ENCODE measurements around the gene B4GALT1.
A peak's percentile ranks its signal among the peaks of the same experiment; 100 is the strongest.

The B4GALT1 gene

GRCh38 chr9:33151601-33152000 lies 15.5 kb downstream of the B4GALT1 start:
- Histone ChIP-seq H3K27me3 (no peaks in the 10 kb centered on the region), H3K4me2 (peak overlapping the region; percentile 65 to 92 (median 80)), H3K9me3 (replicated peaks in 1 of 11) (peaks cover 0 to 28% (median 0%) of the 10 kb centered on the region in 11 experiments; a peak in 7 of 22 replicates), H3K4me3 (peak overlapping the region in 1 of 10 experiments; percentile 18; a peak in 1 of 20 replicates), H3K4me1 (peaks cover 63 to 95% (median 73%) of the 10 kb centered on the region in 10 experiments), H4K20me1 (peaks cover 0 to 83% (median 5%) of the 10 kb centered on the region in 11 experiments; a peak in 11 of 22 replicates), H3K27ac (peak overlapping the region; percentile 40 to 64 (median 52); a peak in 19 of 22 replicates), H3K36me3 (peaks cover 0 to 28% (median 8%) of the 10 kb centered on the region in 11 experiments; a peak in 10 of 22 replicates), H3K9ac (peak overlapping the region in 9 of 11 experiments; percentile 8 to 49 (median 32); a peak in 12 of 22 replicates)
- no peak for TF ChIP-seq Cebpa-rat (IDR thresholded peaks at IDR 0.05)

GRCh38 chr9:33151007-33151557 lies 16.1 kb downstream of the B4GALT1 start:
- no peak for TF ChIP-seq Cebpa-rat (IDR thresholded peaks at IDR 0.05)
- H3K9me3 ChIP-seq (replicated peaks in 1 of 11): peaks cover 0 to 28% (median 0%) of the 10 kb centered on the region in 11 experiments; a peak in 7 of 22 replicates
- H3K4me2 ChIP-seq: peak overlapping the region; percentile 65 to 92 (median 80)
- peak overlapping the region in 9 of 11 experiments; percentile 8 to 49 (median 32); a peak in 13 of 22 replicates for H3K9ac ChIP-seq
- no peaks in the 10 kb centered on the region for H3K27me3 ChIP-seq
- H3K27ac ChIP-seq: peak overlapping the region; percentile 40 to 64 (median 52); a peak in 19 of 22 replicates
- H3K4me3 ChIP-seq: peak overlapping the region in 1 of 10 experiments; percentile 18; a peak in 1 of 20 replicates
- peaks cover 64 to 95% (median 73%) of the 10 kb centered on the region in 10 experiments for H3K4me1 ChIP-seq
- H4K20me1 ChIP-seq: peaks cover 0 to 88% (median 5%) of the 10 kb centered on the region in 11 experiments; a peak in 11 of 22 replicates
- peaks cover 4 to 31% (median 11%) of the 10 kb centered on the region in 11 experiments; a peak in 13 of 22 replicates for H3K36me3 ChIP-seq

- H3K4me2 ChIP-seq: peak overlapping the region in 5 of 11 experiments; percentile 17 to 83 (median 56); a peak in 10 of 22 replicates
- TF ChIP-seq Cebpa-rat (IDR thresholded peaks at IDR 0.05): no peak
These were observed 18.6 kb downstream of the B4GALT1 start for GRCh38 chr9:33148367-33149014.

GRCh38 chr9:33147416-33148169 lies 19.5 kb downstream of the B4GALT1 start:
- Histone ChIP-seq H3K4me3 (no peak overlapping the region), H4K20me1 (peaks cover 0 to 100% (median 5%) of the 10 kb centered on the region in 11 experiments; a peak in 11 of 22 replicates), H3K9me3 (replicated peaks in 1 of 11) (peaks cover 0 to 2% (median 0%) of the 10 kb centered on the region in 11 experiments; a peak in 2 of 22 replicates), H3K27ac (no peak overlapping the region), H3K4me2 (peak overlapping the region in 6 of 11 experiments; percentile 1 to 83 (median 38); a peak in 6 of 22 replicates), H3K27me3 (no peaks in the 10 kb centered on the region), H3K36me3 (peaks cover 4 to 27% (median 10%) of the 10 kb centered on the region in 11 experiments; a peak in 11 of 22 replicates), H3K9ac (no peak overlapping the region), H3K4me1 (peaks cover 66 to 98% (median 77%) of the 10 kb centered on the region in 10 experiments)
- no peak for TF ChIP-seq Cebpa-rat (IDR thresholded peaks at IDR 0.05)

More at GRCh38 chr9:33148367-33149014, 18.6 kb downstream of the B4GALT1 start:
- Histone ChIP-seq H3K9me3 (replicated peaks in 1 of 11) (peaks cover 0 to 10% (median 0%) of the 10 kb centered on the region in 11 experiments; a peak in 3 of 22 replicates), H3K4me1 (peaks cover 66 to 98% (median 77%) of the 10 kb centered on the region in 10 experiments), H3K9ac (no peak overlapping the region), H3K27ac (no peak overlapping the region), H3K36me3 (peaks cover 4 to 27% (median 10%) of the 10 kb centered on the region in 11 experiments; a peak in 11 of 22 replicates), H3K27me3 (no peaks in the 10 kb centered on the region), H4K20me1 (peaks cover 0 to 100% (median 5%) of the 10 kb centered on the region in 11 experiments; a peak in 11 of 22 replicates), H3K4me3 (no peak overlapping the region)

- peak overlapping the region in 3 of 11 experiments; percentile 36 to 96 (median 93); a peak in 4 of 22 replicates for H3K27ac ChIP-seq
- peaks cover 4 to 35% (median 10%) of the 10 kb centered on the region in 11 experiments; a peak in 12 of 22 replicates for H3K36me3 ChIP-seq
- H3K27me3 ChIP-seq: no peaks in the 10 kb centered on the region
- no peak for TF ChIP-seq Cebpa-rat (IDR thresholded peaks at IDR 0.05)
- no peaks in the 10 kb centered on the region for H3K9me3 ChIP-seq (replicated peaks in 1 of 11)
- H3K4me3 ChIP-seq: no peak overlapping the region
- peaks cover 0 to 100% (median 5%) of the 10 kb centered on the region in 11 experiments; a peak in 11 of 22 replicates for H4K20me1 ChIP-seq
- H3K4me1 ChIP-seq: peaks cover 67 to 98% (median 78%) of the 10 kb centered on the region in 10 experiments
- H3K4me2 ChIP-seq: peak overlapping the region; percentile 73 to 95 (median 91); a peak in 20 of 22 replicates
- H3K9ac ChIP-seq: no peak overlapping the region
These were observed 20.8 kb downstream of the B4GALT1 start for GRCh38 chr9:33146298-33146697.

GRCh38 chr9:33144551-33144950 lies 22.6 kb downstream of the B4GALT1 start:
- TF ChIP-seq Cebpa-rat (IDR thresholded peaks at IDR 0.05): no peak
- no peaks in the 10 kb centered on the region for H3K27me3 ChIP-seq
- no peak overlapping the region for H3K9ac ChIP-seq
- peak overlapping the region in 10 of 11 experiments; percentile 0 to 96 (median 66); a peak in 18 of 22 replicates for H3K27ac ChIP-seq
- H4K20me1 ChIP-seq: peaks cover 0 to 100% (median 4%) of the 10 kb centered on the region in 11 experiments; a peak in 11 of 22 replicates
- H3K9me3 ChIP-seq (replicated peaks in 1 of 11): no peaks in the 10 kb centered on the region
- peak overlapping the region; percentile 73 to 95 (median 91) for H3K4me2 ChIP-seq
- H3K4me1 ChIP-seq: peaks cover 75 to 100% (median 87%) of the 10 kb centered on the region in 10 experiments
- no peak overlapping the region for H3K4me3 ChIP-seq
- peaks cover 4 to 48% (median 13%) of the 10 kb centered on the region in 11 experiments; a peak in 12 of 22 replicates for H3K36me3 ChIP-seq

- H3K27ac ChIP-seq: peak overlapping the region in 10 of 11 experiments; percentile 22 to 96 (median 72); a peak in 21 of 22 replicates
- peaks cover 4 to 58% (median 20%) of the 10 kb centered on the region in 11 experiments; a peak in 12 of 22 replicates for H3K36me3 ChIP-seq
- H3K4me2 ChIP-seq: peak overlapping the region; percentile 73 to 95 (median 91)
- no peaks in the 10 kb centered on the region for H3K9me3 ChIP-seq (replicated peaks in 1 of 11)
- H3K9ac ChIP-seq: peak overlapping the region in 8 of 11 experiments; percentile 23 to 55 (median 50); a peak in 12 of 22 replicates
- TF ChIP-seq Cebpa-rat (IDR thresholded peaks at IDR 0.05): peak in 9 of 11 experiments; percentile 37 to 86 (median 75); a peak in 17 of 22 replicates
- no peaks in the 10 kb centered on the region for H3K27me3 ChIP-seq
- H4K20me1 ChIP-seq: peaks cover 0 to 100% (median 0%) of the 10 kb centered on the region in 11 experiments; a peak in 11 of 22 replicates
- H3K4me1 ChIP-seq: peaks cover 88 to 100% (median 97%) of the 10 kb centered on the region in 10 experiments
- peak overlapping the region in 1 of 10 experiments; percentile 16; a peak in 1 of 20 replicates for H3K4me3 ChIP-seq
These were observed 23.9 kb downstream of the B4GALT1 start for GRCh38 chr9:33143241-33143661.
